COLO829 (cell line): ENCODE results near the gene VARS2.
"Not testable (repeated sequence)": the region's sequence is repeated elsewhere in the genome, so short reads cannot be mapped to it uniquely, and the experiment has no call there.

Experiments
- DNase-seq: peaks from one replicate; pipeline ENCODE4 v3.0.0; 2012; ENCODE audit warnings: low spot score

VARS2 gene

GRCh38 chr6:30962716-30963115 lies 48.7 kb downstream of the VARS2 start:
- DNase-seq: no peak

DNA sequence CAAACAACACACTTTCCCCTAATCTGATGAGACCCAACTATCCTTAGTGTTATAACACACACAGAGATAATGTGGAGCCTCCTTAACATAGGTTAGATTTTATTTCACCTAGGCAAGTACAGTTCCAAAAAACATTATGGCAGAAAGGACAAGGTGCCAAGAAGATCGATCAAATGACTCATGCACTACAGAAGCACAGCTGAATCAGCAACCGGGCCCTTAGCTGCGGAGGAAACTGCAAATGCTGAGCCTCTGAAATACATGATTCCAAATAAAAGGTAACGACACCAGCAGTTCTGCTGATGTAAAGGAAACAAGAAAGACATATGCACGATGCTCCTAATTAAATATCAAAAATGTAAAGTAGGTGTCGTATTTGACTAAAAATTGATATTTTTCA lies 49.6 kb downstream of the VARS2 start:
- no peak for DNase-seq

- no peak for DNase-seq
Measured at GRCh38 chr6:30964075-30964474, 50.0 kb downstream of the VARS2 start.

DNA sequence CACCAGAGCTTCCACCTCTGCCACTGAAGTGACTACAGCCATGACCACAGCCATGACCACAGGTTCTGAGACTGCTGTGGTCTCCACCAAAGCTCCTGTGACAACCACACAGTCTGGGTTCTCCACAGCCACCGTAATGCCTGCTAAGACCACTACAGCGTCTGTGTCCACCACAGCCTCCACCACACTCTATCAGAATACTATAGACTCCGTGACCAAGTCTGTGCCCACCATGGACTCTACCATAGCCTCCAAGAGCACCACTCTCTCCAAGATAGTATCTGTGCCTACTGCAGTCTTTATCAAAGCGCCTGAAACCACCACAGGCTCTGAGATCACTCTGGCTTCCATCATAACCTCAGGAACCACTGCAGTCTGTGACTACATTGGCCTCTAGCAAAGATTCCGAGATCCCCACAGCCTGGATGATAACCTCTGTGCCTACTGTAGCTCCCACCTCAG lies 51.1 kb downstream of the VARS2 start:
- no peak for DNase-seq

DNA sequence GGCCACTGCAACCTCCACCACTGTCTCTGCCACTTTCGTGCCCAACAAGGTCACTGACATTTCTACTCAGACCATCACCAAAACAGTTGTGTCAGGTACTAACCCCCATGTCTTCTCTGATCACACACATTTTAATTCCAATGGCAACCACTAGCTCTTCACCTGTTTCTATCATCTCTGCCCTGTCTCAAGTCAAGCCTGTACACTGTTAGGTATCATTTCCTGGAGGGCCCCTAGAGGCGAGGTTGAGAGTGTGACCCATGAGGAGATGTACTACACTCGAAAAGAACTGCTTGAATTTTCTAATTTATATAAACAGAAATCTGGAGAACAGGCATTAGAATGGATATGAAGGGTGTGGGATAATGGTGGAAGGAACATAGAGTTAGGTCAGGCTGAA lies 52.1 kb downstream of the VARS2 start:
- DNase-seq: no peak

GRCh38 chr6:30969171-30969570 lies 55.1 kb downstream of the VARS2 start:
- DNase-seq: not testable (repeated sequence)

DNA sequence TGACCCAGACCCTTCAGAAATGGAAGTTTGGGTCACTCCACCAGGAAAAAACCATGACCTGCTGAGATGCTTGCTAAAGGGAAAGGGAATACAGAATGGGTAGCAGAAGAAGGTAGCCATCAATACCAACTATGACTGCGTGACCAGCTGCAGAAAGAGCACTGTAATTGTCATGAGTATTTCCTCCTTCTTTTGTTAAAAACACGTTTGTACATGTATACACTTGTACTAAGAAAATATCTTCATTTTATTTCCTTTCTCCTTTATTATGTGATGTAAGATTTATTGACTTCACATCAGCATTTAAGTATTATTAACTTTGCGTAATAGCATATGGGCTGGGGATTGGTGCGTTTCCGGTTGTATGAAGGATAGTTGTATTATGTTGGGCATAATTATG lies 56.9 kb downstream of the VARS2 start:
- no peak for DNase-seq

- no peak for DNase-seq
Measured at GRCh38 chr6:30972816-30973215, 58.8 kb downstream of the VARS2 start.

DNA sequence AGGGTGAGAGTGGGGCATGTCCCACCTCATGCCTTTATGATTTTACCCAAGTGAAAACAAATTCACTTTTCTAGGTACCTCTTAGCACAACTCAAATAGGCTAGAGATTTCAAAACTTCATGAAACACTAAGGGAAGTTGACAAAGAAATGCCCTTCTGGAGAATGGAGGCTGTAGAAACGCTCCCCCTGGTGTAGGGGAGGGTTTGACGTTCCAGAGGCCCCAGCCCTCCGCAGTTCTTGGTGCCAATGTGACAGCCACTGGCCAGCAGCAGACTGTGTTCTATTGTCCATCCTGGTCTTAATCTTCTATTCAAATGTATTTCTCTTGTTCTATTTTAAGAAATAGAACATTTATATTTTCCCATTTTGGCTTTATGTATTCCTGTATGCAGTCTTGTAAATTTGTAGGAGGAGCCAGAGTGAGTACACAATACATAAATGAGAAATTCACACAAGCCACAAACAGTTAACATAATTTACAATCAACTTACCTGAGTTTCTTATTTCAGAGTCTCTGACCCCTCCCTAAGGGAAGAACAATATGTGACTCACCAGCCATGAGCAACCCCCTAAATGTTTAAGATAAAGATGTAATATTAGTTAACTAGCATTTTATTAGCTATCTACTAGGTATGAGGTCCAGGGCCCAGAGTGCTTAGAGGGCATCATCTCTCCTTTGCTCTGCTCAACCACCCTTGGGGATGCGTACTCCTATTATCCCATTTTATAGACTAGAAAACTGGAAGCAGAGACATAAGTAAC lies 60.6 kb downstream of the VARS2 start:
- no peak for DNase-seq
